NCI-H526 treated with DMSO at 0.1 percent for 48 hours (cell line): ENCODE data around the gene FKBP4.

ENCODE experiments used
- DNase-seq: peaks from one replicate; lab custom pipeline; 2025; lab: John Stamatoyannopoulos, UW

Gene FKBP4

GRCh38 chr12:2779281-2779680 lies 15.5 kb upstream of the FKBP4 start:
- DNase-seq, result peak; percentile 98

- DNase-seq, result peak; percentile 47
Measured at GRCh38 chr12:2783936-2784600, 10.7 kb upstream of the FKBP4 start.

GRCh38 chr12:2785017-2785416 lies 9.8 kb upstream of the FKBP4 start:
- DNase-seq, result no peak

GRCh38 chr12:2791089-2791488 lies 3.7 kb upstream of the FKBP4 start:
- DNase-seq, result no peak

GRCh38 chr12:2792671-2793500 lies 1.9 kb upstream of the FKBP4 start:
- DNase-seq, result no peak

GRCh38 chr12:2793561-2793960 lies 1.2 kb upstream of the FKBP4 start:
- no peak for DNase-seq

GRCh38 chr12:2794191-2794735 lies 507 bp upstream of the FKBP4 start:
- DNase-seq, result no peak

GRCh38 chr12:2795291-2796186 lies 769 bp downstream of the FKBP4 start:
- peak; percentile 18 for DNase-seq

- no peak for DNase-seq
Measured at GRCh38 chr12:2796187-2796666, 1.5 kb downstream of the FKBP4 start.

- DNase-seq, result no peak
Measured at GRCh38 chr12:2797721-2798418, 3.1 kb downstream of the FKBP4 start.

GRCh38 chr12:2800046-2800570 lies 5.3 kb downstream of the FKBP4 start:
- no peak for DNase-seq

GRCh38 chr12:2801044-2801783 lies 6.4 kb downstream of the FKBP4 start:
- no peak for DNase-seq

- DNase-seq, result no peak
Measured at GRCh38 chr12:2803635-2804392, 9.0 kb downstream of the FKBP4 start.

GRCh38 chr12:2804393-2805142 lies 9.8 kb downstream of the FKBP4 start:
- DNase-seq, result no peak

- DNase-seq, result no peak
Measured at GRCh38 chr12:2805143-2805520, 10.4 kb downstream of the FKBP4 start.

GRCh38 chr12:2806700-2807099 lies 11.9 kb downstream of the FKBP4 start:
- DNase-seq, result no peak

- DNase-seq, result no peak
Measured at GRCh38 chr12:2811801-2812200, 17.0 kb downstream of the FKBP4 start.

- DNase-seq, result peak; percentile 99
Measured at GRCh38 chr12:2812290-2813213, 17.8 kb downstream of the FKBP4 start, which contains the start of gene ITFG2. TSS of gene ITFG2 (plus strand) at chr12:2812668. CDS start at chr12:2812761, 93 bp downstream.
